Fibroblast of pulmonary artery (primary cell): ENCODE measurements around the gene SETD3.

ENCODE experiments used
- DNase-seq: peaks from one replicate; pipeline ENCODE4 v3.0.0-alpha.2; 2010; ENCODE audit warnings: low read depth
- H3K4me3 ChIP-seq: replicated peaks from 2 replicates; pipeline ENCODE4 v1.5.1; 2011; ENCODE audit warnings: low read depth, mild to moderate bottlenecking, control low read depth, low read length, moderate library complexity
- CTCF ChIP-seq: IDR thresholded peaks from 2 replicates; pipeline ENCODE4 v1.5.1; 2011; ENCODE audit warnings: mild to moderate bottlenecking, control low read depth, low read length, inconsistent platforms; ENCODE audit errors: missing control alignments

The SETD3 gene

GRCh38 chr14:99408286-99408970 lies 72.2 kb downstream of the SETD3 start:
- no peak for TF ChIP-seq CTCF
- no peak for DNase-seq
- no peak overlapping the region for H3K4me3 ChIP-seq

- no peak overlapping the region for H3K4me3 ChIP-seq
- DNase-seq, result no peak
- TF ChIP-seq CTCF, result no peak
These were observed 73.2 kb downstream of the SETD3 start for GRCh38 chr14:99407416-99407815.

GRCh38 chr14:99402950-99403349 lies 77.7 kb downstream of the SETD3 start:
- TF ChIP-seq CTCF, result no peak
- DNase-seq, result no peak
- no peak overlapping the region for H3K4me3 ChIP-seq

- H3K4me3 ChIP-seq, result no peak overlapping the region
- no peak for TF ChIP-seq CTCF
- no peak for DNase-seq
These were observed 78.4 kb downstream of the SETD3 start for GRCh38 chr14:99402285-99402648.

- no peak for DNase-seq
- H3K4me3 ChIP-seq, result no peak overlapping the region
- TF ChIP-seq CTCF, result no peak
These were observed 78.9 kb downstream of the SETD3 start for GRCh38 chr14:99401621-99402284.

- DNase-seq, result no peak
- no peak for TF ChIP-seq CTCF
These were observed 79.4 kb downstream of the SETD3 start for GRCh38 chr14:99401211-99401610.

GRCh38 chr14:99397698-99398097 lies 83.0 kb downstream of the SETD3 start:
- no peak for DNase-seq
- TF ChIP-seq CTCF, result no peak
- no peak overlapping the region for H3K4me3 ChIP-seq

More at GRCh38 chr14:99401211-99401610, 79.4 kb downstream of the SETD3 start:
- no peak overlapping the region for H3K4me3 ChIP-seq
